Keratinocyte (primary cell): Measurements from ENCODE around the gene CD207. TPM values are rescaled to one million over a fixed set of nuclear protein-coding genes. Genes with fewer than 3 reads are reported as not detected.

Experiments
- DNase-seq: peaks from one replicate; pipeline ENCODE4 v3.0.0-alpha.2; 2011; ENCODE audit warnings: low read depth, missing footprints, low spot score
- FAIRE-seq: peaks from 2 replicates; lab custom pipeline; 2011; peaks lifted over from hg19 to GRCh38; lab: Jason Lieb, UNC
- H2AFZ ChIP-seq: 2 replicates; pipeline ENCODE4 v1.6.0; 2012; ENCODE audit warnings: low read length, control low read depth, inconsistent platforms; ENCODE audit not compliant: control insufficient read depth
- H3K27ac ChIP-seq: 2 replicates; pipeline ENCODE4 v1.5.1; 2011; ENCODE audit warnings: low read length; ENCODE audit not compliant: control insufficient read depth, insufficient read depth
- H3K27me3 ChIP-seq: 3 replicates; pipeline ENCODE4 v1.6.0; 2011; ENCODE audit warnings: low read length; ENCODE audit not compliant: control insufficient read depth, insufficient read depth; ENCODE audit errors: extremely low read depth
- H3K36me3 ChIP-seq, 2 experiments: 2 replicates in 1 of 2; 3 replicates in 1 of 2; pipeline ENCODE4 v1.5.1; 2011; ENCODE audit warnings: low read length in 2 of 2, mild to moderate bottlenecking in 1 of 2; ENCODE audit not compliant: control insufficient read depth in 2 of 2, insufficient read depth in 2 of 2; ENCODE audit errors: extremely low read depth in 1 of 2
- H3K4me1 ChIP-seq: 3 replicates; pipeline ENCODE4 v1.5.1; 2011; ENCODE audit warnings: low read length; ENCODE audit not compliant: control insufficient read depth, insufficient read depth; ENCODE audit errors: extremely low read depth
- H3K4me2 ChIP-seq: 3 replicates; pipeline ENCODE4 v1.6.0; 2011; ENCODE audit warnings: low read depth, low read length; ENCODE audit not compliant: control insufficient read depth, insufficient read depth; ENCODE audit errors: extremely low read depth
- H3K4me3 ChIP-seq, 3 experiments: fragments of 200-600 bp in 1 of 3; sonication (generic) in 1 of 3; 2 replicates in 2 of 3; 3 replicates in 1 of 3; pipeline ENCODE4 v1.5.1; 2011 to 2016; ENCODE audit warnings: low read length in 3 of 3, mild to moderate bottlenecking in 3 of 3, control low read depth in 2 of 3, inconsistent platforms in 1 of 3, low read depth in 1 of 3, mixed read lengths in 1 of 3, mixed run types in 1 of 3, moderate library complexity in 1 of 3; ENCODE audit not compliant: control insufficient read depth in 2 of 3, insufficient read depth in 2 of 3; ENCODE audit errors: extremely low read depth in 1 of 3
- H3K79me2 ChIP-seq: 2 replicates; pipeline ENCODE4 v1.6.0; 2012; ENCODE audit warnings: low read length; ENCODE audit not compliant: control insufficient read depth, insufficient read depth
- H3K9ac ChIP-seq: 3 replicates; pipeline ENCODE4 v1.6.0; 2011; ENCODE audit warnings: low read length; ENCODE audit not compliant: control insufficient read depth, insufficient read depth; ENCODE audit errors: extremely low read depth
- H3K9me1 ChIP-seq: 3 replicates; pipeline ENCODE4 v1.6.0; 2011; ENCODE audit warnings: low read length; ENCODE audit not compliant: control insufficient read depth, insufficient read depth; ENCODE audit errors: extremely low read depth
- H3K9me3 ChIP-seq: 2 replicates; pipeline ENCODE4 v1.5.1; 2012; ENCODE audit warnings: low read depth, low read length; ENCODE audit not compliant: control insufficient read depth
- H4K20me1 ChIP-seq: 3 replicates; pipeline ENCODE4 v1.6.0; 2011; ENCODE audit warnings: low read length; ENCODE audit not compliant: control insufficient read depth, insufficient read depth; ENCODE audit errors: extremely low read depth
- EZH2 ChIP-seq: IDR thresholded peaks from one replicate; pipeline ENCODE4 v1.6.1; 2012; ENCODE audit warnings: inconsistent platforms, mild to moderate bottlenecking, low read length, moderate library complexity
- dilution Hi-C: fragments of 300-500 bp; cut with MboI; formaldehyde crosslinking; loops from one replicate; pipeline ENCODE4 v1.7.0; 2020; ENCODE audit warnings: low sequenced_read_pairs; ENCODE audit not compliant: extremely low pct_ligation_motif_present
- polyA plus RNA-seq, 5 experiments: library from polyadenylated mRNA; depleted of rRNA in 3 of 5; stranded (reverse) in 3 of 5; stranded (forward) in 1 of 5; unstranded in 1 of 5; fragments of >200 nt; gene quantifications; 1 replicate in 1 of 5; 2 replicates in 3 of 5; 3 replicates in 1 of 5; pipeline versions ENCODE4 v1.2.1 to v1.2.3, GENCODE V29; 2011 to 2012; ENCODE audit warnings: missing spikeins in 2 of 5, low read depth in 1 of 5, low replicate concordance in 1 of 5
- TF ChIP-seq, protein P1 (sequence below), 3 experiments: IDR thresholded peaks in 1 of 3; conservative IDR thresholded peaks in 1 of 3; optimal IDR thresholded peaks in 1 of 3; 2 replicates in 2 of 3; 3 replicates in 1 of 3; pipeline versions ENCODE3 to v1.5.1; 2011; ENCODE audit warnings: low read length in 3 of 3, mild to moderate bottlenecking in 3 of 3, moderate library complexity in 2 of 3, control low read depth in 1 of 3, inconsistent platforms in 1 of 3; ENCODE audit not compliant: insufficient read depth in 2 of 3; ENCODE audit errors: extremely low read depth in 1 of 3

Gene CD207
- polyA plus RNA-seq, 1 donor (not counting 4 experiments of a cell fraction or from before 2014, with no cell fraction given) = not detected

- DNase-seq = no peak
- Histone ChIP-seq H3K27me3 (peaks cover 23% of the 10 kb centered on the region), H3K9me3 (no peaks in the 10 kb centered on the region), H2AFZ (no peak overlapping the region), H3K4me3 (no peak overlapping the region), H3K9me1 (no peaks in the 10 kb centered on the region), H3K79me2 (no peaks in the 10 kb centered on the region), H3K4me2 (no peak overlapping the region), H3K27ac (no peak overlapping the region), H4K20me1 (no peaks in the 10 kb centered on the region), H3K9ac (no peak overlapping the region), H3K36me3 (no peaks in the 10 kb centered on the region), H3K4me1 (no peaks in the 10 kb centered on the region)
- TF ChIP-seq EZH2 = no peak
- TF ChIP-seq, protein P1, sequence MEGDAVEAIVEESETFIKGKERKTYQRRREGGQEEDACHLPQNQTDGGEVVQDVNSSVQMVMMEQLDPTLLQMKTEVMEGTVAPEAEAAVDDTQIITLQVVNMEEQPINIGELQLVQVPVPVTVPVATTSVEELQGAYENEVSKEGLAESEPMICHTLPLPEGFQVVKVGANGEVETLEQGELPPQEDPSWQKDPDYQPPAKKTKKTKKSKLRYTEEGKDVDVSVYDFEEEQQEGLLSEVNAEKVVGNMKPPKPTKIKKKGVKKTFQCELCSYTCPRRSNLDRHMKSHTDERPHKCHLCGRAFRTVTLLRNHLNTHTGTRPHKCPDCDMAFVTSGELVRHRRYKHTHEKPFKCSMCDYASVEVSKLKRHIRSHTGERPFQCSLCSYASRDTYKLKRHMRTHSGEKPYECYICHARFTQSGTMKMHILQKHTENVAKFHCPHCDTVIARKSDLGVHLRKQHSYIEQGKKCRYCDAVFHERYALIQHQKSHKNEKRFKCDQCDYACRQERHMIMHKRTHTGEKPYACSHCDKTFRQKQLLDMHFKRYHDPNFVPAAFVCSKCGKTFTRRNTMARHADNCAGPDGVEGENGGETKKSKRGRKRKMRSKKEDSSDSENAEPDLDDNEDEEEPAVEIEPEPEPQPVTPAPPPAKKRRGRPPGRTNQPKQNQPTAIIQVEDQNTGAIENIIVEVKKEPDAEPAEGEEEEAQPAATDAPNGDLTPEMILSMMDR (optimal IDR thresholded peaks at IDR 0.05 in 1 of 3, IDR thresholded peaks at IDR 0.05 in 1 of 3, conservative IDR thresholded peaks at IDR 0.05 in 1 of 3; ENCODE audit: extremely low read depth in 1 of 3, insufficient read depth in 2 of 3, low read length in 3 of 3) = no peak
- no peak for FAIRE-seq
- dilution Hi-C loops = no loop called here
Measured at GRCh38 chr2:70829916-70830315, 5.7 kb downstream of the CD207 start.

- no peaks in the 10 kb centered on the region for H4K20me1 ChIP-seq
- no peak overlapping the region for H2AFZ ChIP-seq
- no peak overlapping the region for H3K9ac ChIP-seq
- H3K36me3 ChIP-seq = no peaks in the 10 kb centered on the region
- no peaks in the 10 kb centered on the region for H3K9me3 ChIP-seq
- no peak overlapping the region for H3K4me3 ChIP-seq
- FAIRE-seq (no peak), DNase-seq (no peak)
- H3K27ac ChIP-seq = no peak overlapping the region
- no peaks in the 10 kb centered on the region for H3K9me1 ChIP-seq
- H3K4me1 ChIP-seq = no peaks in the 10 kb centered on the region
- no peaks in the 10 kb centered on the region for H3K79me2 ChIP-seq
- H3K4me2 ChIP-seq = no peak overlapping the region
- dilution Hi-C loops = no loop called here
- TF ChIP-seq EZH2 = no peak
- TF ChIP-seq, protein P1 (optimal IDR thresholded peaks at IDR 0.05 in 1 of 3, IDR thresholded peaks at IDR 0.05 in 1 of 3, conservative IDR thresholded peaks at IDR 0.05 in 1 of 3; ENCODE audit: extremely low read depth in 1 of 3, insufficient read depth in 2 of 3, low read length in 3 of 3) = no peak
- H3K27me3 ChIP-seq = peaks cover 22% of the 10 kb centered on the region
Measured at GRCh38 chr2:70828914-70829824, 6.4 kb downstream of the CD207 start.
